IPS-18c (cell line): ENCODE measurements around the gene MB21D2.

Source experiments
- H3K4me3 ChIP-seq: 2 replicates; pipeline ENCODE4 v1.7.0; 2013; ENCODE audit warnings: low read depth, mild to moderate bottlenecking, low read length, moderate library complexity; ENCODE audit not compliant: insufficient read depth
- H3K9me3 ChIP-seq: one replicate; pipeline ENCODE4 v1.6.1; 2013; ENCODE audit warnings: mild to moderate bottlenecking, low read length, moderate library complexity; ENCODE audit not compliant: control insufficient read depth, insufficient read depth

MB21D2 gene

GRCh38 chr3:192929755-192930547 lies 12.3 kb upstream of the MB21D2 start:
- Histone ChIP-seq H3K4me3 (no peak overlapping the region), H3K9me3 (no peaks in the 10 kb centered on the region)

DNA sequence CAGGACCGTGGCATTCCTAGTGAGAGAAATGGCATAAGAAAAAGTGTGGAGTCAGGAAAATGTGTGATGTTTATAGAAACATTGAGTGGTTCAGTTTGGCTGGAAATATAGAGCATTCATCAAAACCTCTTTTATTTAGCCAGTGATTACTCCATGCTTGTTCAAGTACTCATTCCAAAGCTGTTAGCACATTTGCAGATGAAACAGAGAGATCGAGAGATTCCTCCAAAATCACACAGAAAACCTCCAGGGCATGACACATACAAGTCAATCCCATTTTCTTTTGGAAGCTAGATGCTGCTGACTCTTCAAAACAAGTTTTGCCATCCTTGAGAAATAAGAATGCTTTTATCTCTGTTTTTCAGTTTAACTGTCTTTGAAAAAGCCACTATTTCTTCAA lies 11.5 kb upstream of the MB21D2 start:
- H3K4me3 ChIP-seq = no peak overlapping the region
- no peaks in the 10 kb centered on the region for H3K9me3 ChIP-seq

GRCh38 chr3:192928720-192929119 lies 11.1 kb upstream of the MB21D2 start:
- H3K4me3 ChIP-seq = no peak overlapping the region

DNA sequence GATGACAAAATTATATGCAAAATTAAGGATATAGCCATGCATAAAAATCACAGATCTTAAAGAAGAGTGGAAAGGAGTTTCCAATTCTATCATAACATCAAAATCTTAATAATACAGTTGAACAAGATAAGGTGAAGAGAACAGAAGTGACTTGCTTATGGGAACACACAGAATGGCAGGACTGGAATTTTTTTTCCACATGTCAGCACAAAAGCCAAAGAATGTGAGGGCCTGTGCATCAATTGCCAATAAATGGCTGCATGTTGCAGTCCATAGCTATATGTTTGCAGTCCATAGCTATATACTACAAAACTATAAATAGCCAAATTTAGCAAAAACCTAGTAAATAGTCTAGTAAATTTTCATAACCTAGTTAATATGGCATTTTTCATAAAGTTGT lies 10.4 kb upstream of the MB21D2 start:
- Histone ChIP-seq H3K4me3 (no peak overlapping the region), H3K9me3 (no peaks in the 10 kb centered on the region)

More at GRCh38 chr3:192928720-192929119, 11.1 kb upstream of the MB21D2 start:
- H3K9me3 ChIP-seq = no peaks in the 10 kb centered on the region

GRCh38 chr3:192927016-192927415 lies 9.4 kb upstream of the MB21D2 start:
- no peak overlapping the region for H3K4me3 ChIP-seq
- no peaks in the 10 kb centered on the region for H3K9me3 ChIP-seq

GRCh38 chr3:192923731-192924130 lies 6.1 kb upstream of the MB21D2 start:
- Histone ChIP-seq H3K4me3 (no peak overlapping the region), H3K9me3 (no peaks in the 10 kb centered on the region)

DNA sequence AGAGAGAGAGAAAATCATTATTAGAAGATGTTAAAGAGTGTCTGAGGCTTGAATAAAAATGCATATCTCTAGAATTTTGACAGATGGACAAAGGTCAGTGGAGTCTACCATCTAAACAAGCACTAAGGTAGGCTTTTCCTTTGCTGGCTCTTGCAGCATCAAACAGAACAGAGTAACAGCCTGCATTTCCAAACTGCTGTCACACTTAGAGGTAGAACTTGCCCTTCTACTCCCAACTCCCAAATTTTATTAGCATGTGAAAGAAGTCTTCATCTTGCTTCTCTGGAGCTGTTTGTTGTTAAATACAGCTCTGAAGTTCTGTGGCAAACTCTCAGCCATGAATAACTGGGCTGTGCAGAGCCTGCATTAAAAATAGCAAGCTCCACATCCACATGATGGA lies 4.1 kb upstream of the MB21D2 start:
- Histone ChIP-seq H3K4me3 (no peak overlapping the region), H3K9me3 (no peaks in the 10 kb centered on the region)

DNA sequence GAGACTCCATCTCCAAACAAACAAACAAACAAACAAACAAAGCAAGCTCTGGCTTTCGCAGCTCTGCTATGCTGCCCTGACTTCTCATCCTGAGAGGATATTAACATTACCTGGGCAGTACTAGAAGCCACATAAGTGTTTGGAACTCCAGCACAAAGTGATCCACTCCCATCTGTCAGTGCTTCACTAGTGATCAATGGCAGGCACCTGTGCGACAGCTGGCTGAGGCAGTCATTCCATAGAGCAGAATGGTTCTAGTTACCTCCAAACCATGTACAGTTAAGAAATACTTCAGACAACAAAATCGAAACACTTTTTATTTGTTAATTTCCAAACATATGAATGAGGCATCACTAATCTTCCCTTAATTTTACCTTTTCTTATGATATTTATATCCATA lies 2.8 kb upstream of the MB21D2 start:
- H3K9me3 ChIP-seq = no peaks in the 10 kb centered on the region
- H3K4me3 ChIP-seq = no peak overlapping the region

DNA sequence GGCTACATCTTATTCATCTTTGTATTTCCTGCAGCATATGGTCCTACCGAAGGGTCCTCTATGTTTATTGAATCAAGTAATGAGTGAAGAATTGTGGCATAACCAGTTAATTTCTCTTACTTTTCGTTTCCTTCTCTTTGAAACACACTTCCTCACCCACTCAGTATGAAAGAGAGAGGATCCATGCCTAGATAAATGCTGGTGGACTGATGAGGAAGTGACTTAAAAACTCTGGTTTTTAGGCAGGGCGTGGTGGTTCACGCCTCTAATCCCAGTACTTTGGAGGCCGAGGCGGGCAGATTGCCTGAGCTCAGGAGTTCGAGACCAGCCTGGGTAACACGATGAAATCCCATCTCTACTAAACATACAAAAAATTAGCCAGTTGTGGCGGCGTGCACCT lies 2.2 kb upstream of the MB21D2 start:
- no peaks in the 10 kb centered on the region for H3K9me3 ChIP-seq

GRCh38 chr3:192918275-192918588 lies 576 bp upstream of the MB21D2 start:
- Histone ChIP-seq H3K9me3 (no peaks in the 10 kb centered on the region), H3K4me3 (peak overlapping the region; percentile 68)

More for the DNA sequence above, 2.2 kb upstream of the MB21D2 start:
- H3K4me3 ChIP-seq = no peak overlapping the region

DNA sequence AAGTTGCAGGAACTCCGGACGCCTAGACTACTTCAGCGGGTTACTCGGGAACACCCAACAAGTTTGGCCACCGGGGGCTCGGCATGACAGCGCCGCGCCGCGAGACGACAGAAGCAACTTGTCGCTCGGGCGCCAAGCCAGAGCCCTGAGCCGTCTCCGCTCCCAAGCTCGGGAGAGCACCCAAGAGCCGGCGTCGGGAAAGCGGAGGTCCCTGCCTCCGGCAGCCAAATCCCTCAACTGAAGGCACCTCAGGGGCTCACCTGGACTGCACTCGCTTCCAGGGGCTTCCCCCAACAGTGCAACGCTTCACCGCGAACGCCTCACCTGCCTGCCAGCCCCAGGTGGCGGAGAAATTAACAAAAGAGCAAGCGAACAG lies 640 bp downstream of the MB21D2 start:
- Histone ChIP-seq H3K9me3 (no peaks in the 10 kb centered on the region), H3K4me3 (peak overlapping the region; percentile 68)

- peak overlapping the region; percentile 68 for H3K4me3 ChIP-seq
- no peaks in the 10 kb centered on the region for H3K9me3 ChIP-seq
Observed at GRCh38 chr3:192916371-192917027, 1.2 kb downstream of the MB21D2 start.

DNA sequence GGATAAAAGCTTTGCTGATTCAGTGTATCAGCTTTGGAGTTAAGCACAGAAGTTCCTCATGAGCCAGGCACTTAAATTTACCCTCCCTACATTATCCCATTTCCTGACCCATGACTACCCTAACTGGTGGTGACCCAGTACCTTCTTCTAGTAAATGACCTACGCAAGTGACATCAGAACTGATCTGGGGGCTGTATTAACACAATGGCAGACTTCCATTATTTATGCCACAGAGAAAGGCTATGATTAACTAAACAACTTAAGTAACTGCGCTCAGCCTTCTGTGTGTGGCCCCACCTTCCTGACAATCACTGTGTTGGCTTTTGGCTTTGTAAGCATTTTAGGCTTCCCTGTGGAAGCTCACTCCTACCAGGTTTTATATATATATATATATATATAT lies 1.9 kb downstream of the MB21D2 start:
- H3K9me3 ChIP-seq = no peaks in the 10 kb centered on the region
- peak overlapping the region; percentile 68; the same call in 1 of the 2 replicates for H3K4me3 ChIP-seq

- no peak overlapping the region for H3K4me3 ChIP-seq
- H3K9me3 ChIP-seq = no peaks in the 10 kb centered on the region
Observed at GRCh38 chr3:192915304-192915703, 2.4 kb downstream of the MB21D2 start.

DNA sequence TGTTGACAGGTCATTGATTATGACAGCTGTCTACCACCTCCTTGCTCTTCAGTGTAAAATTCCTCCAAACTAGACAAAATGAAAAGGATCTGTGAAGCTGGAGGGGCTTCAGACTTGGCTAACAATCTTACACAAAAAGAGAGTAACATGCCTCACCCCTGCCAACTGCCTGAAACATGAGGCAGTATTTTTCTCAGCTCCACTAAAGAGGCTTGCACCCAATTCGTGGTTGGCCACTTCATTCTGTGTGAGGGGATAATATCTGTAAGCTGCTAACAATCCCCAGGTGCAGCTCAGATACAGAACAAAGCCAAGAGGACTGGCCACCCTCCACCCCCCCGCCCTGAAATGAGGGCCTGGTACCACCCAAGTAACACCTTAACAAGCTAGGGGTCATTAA lies 2.8 kb downstream of the MB21D2 start:
- H3K4me3 ChIP-seq = no peak overlapping the region
- H3K9me3 ChIP-seq = no peaks in the 10 kb centered on the region

DNA sequence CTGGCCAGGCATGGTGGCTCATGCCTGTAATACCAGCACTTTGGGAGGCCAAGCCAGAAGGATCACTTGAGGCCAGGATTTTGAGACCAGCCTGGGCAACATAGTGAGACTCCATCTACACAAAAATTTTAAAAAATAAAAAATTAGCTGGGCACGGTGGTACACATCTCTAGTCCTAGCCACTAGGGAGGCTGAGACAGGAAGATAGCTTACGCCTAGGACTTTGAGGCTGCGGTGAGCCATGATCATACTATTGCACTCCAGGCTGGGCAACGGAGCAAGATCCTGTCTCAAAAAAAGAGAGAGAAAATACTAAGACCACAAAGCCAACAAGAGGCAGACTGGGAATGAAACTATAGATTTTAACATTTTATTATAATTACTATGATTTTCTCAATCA lies 4.1 kb downstream of the MB21D2 start:
- no peaks in the 10 kb centered on the region for H3K9me3 ChIP-seq
- no peak overlapping the region for H3K4me3 ChIP-seq

GRCh38 chr3:192911293-192911692 lies 6.4 kb downstream of the MB21D2 start:
- Histone ChIP-seq H3K9me3 (no peaks in the 10 kb centered on the region), H3K4me3 (no peak overlapping the region)

- Histone ChIP-seq H3K9me3 (no peaks in the 10 kb centered on the region), H3K4me3 (no peak overlapping the region)
Observed at GRCh38 chr3:192907784-192908183, 9.9 kb downstream of the MB21D2 start.

DNA sequence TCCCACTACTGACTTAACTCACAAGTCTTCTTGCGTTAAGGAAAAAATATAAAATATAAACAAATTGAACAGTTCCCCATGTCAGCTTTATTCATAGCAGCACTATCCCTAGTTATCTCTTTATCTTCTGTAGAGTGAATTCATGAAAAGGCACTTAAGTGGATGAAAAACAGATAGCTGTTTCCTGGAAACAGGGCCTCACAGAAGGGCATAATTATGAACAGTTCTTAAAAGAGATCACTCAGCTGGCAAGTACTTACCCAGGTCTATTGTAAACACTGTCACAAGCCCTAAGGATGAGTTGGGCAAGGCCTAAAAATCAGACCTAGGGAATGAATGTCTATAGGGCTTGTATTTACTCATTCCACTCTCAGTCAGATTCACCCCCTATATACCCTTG lies 10.7 kb downstream of the MB21D2 start:
- H3K9me3 ChIP-seq = no peaks in the 10 kb centered on the region
- H3K4me3 ChIP-seq = no peak overlapping the region
